Smooth muscle cell (in vitro differentiated cells): ENCODE data around the gene C9orf152. TPM values are rescaled to one million over a fixed set of nuclear protein-coding genes. Genes with fewer than 3 reads are reported as not detected.

ENCODE experiments used
- DNase-seq: peaks from one replicate; lab custom pipeline; 2025; ENCODE audit not compliant: unreplicated experiment; lab: John Stamatoyannopoulos, UW
- H2AFZ ChIP-seq: fragments of 200-600 bp; sonication (generic); 2 replicates; pipeline ENCODE4 v1.6.0; 2016; ENCODE audit warnings: antibody characterized with exemption, low read depth, mild to moderate bottlenecking
- H3F3A ChIP-seq: fragments of 200-600 bp; sonication (generic); 2 replicates; pipeline ENCODE4 v1.6.0; 2017; ENCODE audit warnings: antibody characterized with exemption, low read depth
- H3K27ac ChIP-seq: fragments of 200-600 bp; sonication (generic); 2 replicates; pipeline ENCODE4 v1.5.1; 2016; ENCODE audit warnings: low read depth, mild to moderate bottlenecking
- H3K27me3 ChIP-seq: fragments of 200-600 bp; sonication (generic); 2 replicates; pipeline ENCODE4 v1.6.1; 2016; ENCODE audit warnings: low read depth, mild to moderate bottlenecking
- H3K36me3 ChIP-seq: fragments of 200-600 bp; sonication (generic); 2 replicates; pipeline ENCODE4 v1.5.1; 2016; ENCODE audit warnings: low read depth
- H3K4me1 ChIP-seq: fragments of 200-600 bp; sonication (generic); 2 replicates; pipeline ENCODE4 v1.5.1; 2016; ENCODE audit warnings: low read depth
- H3K4me2 ChIP-seq: fragments of 200-600 bp; sonication (generic); 2 replicates; pipeline ENCODE4 v1.6.0; 2016; ENCODE audit warnings: mild to moderate bottlenecking
- H3K4me3 ChIP-seq: fragments of 200-600 bp; sonication (generic); 2 replicates; pipeline ENCODE4 v1.5.1; 2016; ENCODE audit warnings: mild to moderate bottlenecking
- H3K79me2 ChIP-seq: fragments of 200-600 bp; sonication (generic); 2 replicates; pipeline ENCODE4 v1.6.0; 2016; ENCODE audit warnings: low read depth, mild to moderate bottlenecking
- H3K9ac ChIP-seq: fragments of 200-600 bp; sonication (generic); 2 replicates; pipeline ENCODE4 v1.6.0; 2016; ENCODE audit warnings: low read depth
- H3K9me3 ChIP-seq: fragments of 200-600 bp; sonication (generic); replicated peaks from 2 replicates; pipeline ENCODE4 v1.5.1; 2016; ENCODE audit warnings: low read depth
- H4K20me1 ChIP-seq: fragments of 200-600 bp; sonication (generic); 2 replicates; pipeline ENCODE4 v1.6.0; 2016; ENCODE audit warnings: low read depth
- CTCF ChIP-seq: fragments of 200-600 bp; sonication (generic); IDR thresholded peaks from 2 replicates; pipeline ENCODE4 v1.5.1; 2017; ENCODE audit warnings: borderline replicate concordance, mild to moderate bottlenecking, antibody characterized with exemption; ENCODE audit not compliant: insufficient read depth, poor library complexity, severe bottlenecking
- WGBS: methylation state at CpG from one replicate; pipeline ENCODE4 v1.1.7; 2016; ENCODE audit warnings: low lambda C conversion rate; 5-methylcytosine and 5-hydroxymethylcytosine counted together
- polyA plus RNA-seq: library from polyadenylated mRNA; unstranded; fragments of >200 nt; fragmentation: Nextera tagmentation; extraction: Ambion mirVana; gene quantifications from 2 replicates; pipeline ENCODE4 v1.2.1, GENCODE V29; 2016
- total RNA-seq: library from RNA; depleted of rRNA; stranded (reverse); fragments of >200 nt; gene quantifications from 2 replicates; pipeline ENCODE4 v1.2.3, GENCODE V29; 2014

The C9orf152 gene
- total and polyA plus RNA-seq, 2 experiments from 2014 or later: not detected

- Histone ChIP-seq H3K4me3 (no peak overlapping the region), H3K27me3 (no peaks in the 10 kb centered on the region), H3K36me3 (no peaks in the 10 kb centered on the region), H3K27ac (no peak overlapping the region), H2AFZ (no peak overlapping the region), H3K4me2 (no peak overlapping the region), H3K4me1 (no peaks in the 10 kb centered on the region), H4K20me1 (no peaks in the 10 kb centered on the region), H3K79me2 (no peaks in the 10 kb centered on the region), H3F3A (no peaks in the 10 kb centered on the region), H3K9me3 (no peaks in the 10 kb centered on the region), H3K9ac (no peak overlapping the region)
- 82% methylated on average over 2 of the region's 2 CpGs for WGBS
- DNase-seq: no peak
- TF ChIP-seq CTCF: no peak
Measured at GRCh38 chr9:110186254-110186653, 21.7 kb downstream of the C9orf152 start.

- Histone ChIP-seq H3K36me3 (no peaks in the 10 kb centered on the region), H3K27me3 (no peaks in the 10 kb centered on the region), H3K9ac (no peak overlapping the region), H4K20me1 (no peaks in the 10 kb centered on the region), H2AFZ (no peak overlapping the region), H3K9me3 (no peaks in the 10 kb centered on the region), H3K4me2 (no peak overlapping the region), H3K4me1 (no peaks in the 10 kb centered on the region), H3K79me2 (no peaks in the 10 kb centered on the region), H3K27ac (no peak overlapping the region), H3K4me3 (no peak overlapping the region), H3F3A (no peaks in the 10 kb centered on the region)
- 92% methylated on average over 2 of the region's 2 CpGs for WGBS
- DNase-seq: no peak
- TF ChIP-seq CTCF: no peak
Measured at GRCh38 chr9:110185806-110186205, 22.2 kb downstream of the C9orf152 start.

- 72% methylated on average over 7 of the region's 7 CpGs for WGBS
- no peaks in the 10 kb centered on the region for H4K20me1 ChIP-seq
- no peaks in the 10 kb centered on the region for H3K79me2 ChIP-seq
- no peak overlapping the region for H3K9ac ChIP-seq
- no peak overlapping the region for H3K4me3 ChIP-seq
- TF ChIP-seq CTCF: peak; percentile 74
- H3K4me2 ChIP-seq: no peak overlapping the region
- no peaks in the 10 kb centered on the region for H3K27me3 ChIP-seq
- no peak overlapping the region for H3K27ac ChIP-seq
- no peak overlapping the region for H2AFZ ChIP-seq
- H3F3A ChIP-seq: no peaks in the 10 kb centered on the region
- H3K36me3 ChIP-seq: no peaks in the 10 kb centered on the region
- no peak for DNase-seq
- no peaks in the 10 kb centered on the region for H3K9me3 ChIP-seq
- H3K4me1 ChIP-seq: no peaks in the 10 kb centered on the region
Measured at GRCh38 chr9:110183208-110184145, 24.5 kb downstream of the C9orf152 start.
